ENCODE measurements around the gene PLVAP. TPM values are rescaled to one million over a fixed set of nuclear protein-coding genes. Genes with fewer than 3 reads are reported as not detected.

Gene PLVAP
- total RNA-seq, 2 experiments from 2014 or later, result not detected

DNA sequence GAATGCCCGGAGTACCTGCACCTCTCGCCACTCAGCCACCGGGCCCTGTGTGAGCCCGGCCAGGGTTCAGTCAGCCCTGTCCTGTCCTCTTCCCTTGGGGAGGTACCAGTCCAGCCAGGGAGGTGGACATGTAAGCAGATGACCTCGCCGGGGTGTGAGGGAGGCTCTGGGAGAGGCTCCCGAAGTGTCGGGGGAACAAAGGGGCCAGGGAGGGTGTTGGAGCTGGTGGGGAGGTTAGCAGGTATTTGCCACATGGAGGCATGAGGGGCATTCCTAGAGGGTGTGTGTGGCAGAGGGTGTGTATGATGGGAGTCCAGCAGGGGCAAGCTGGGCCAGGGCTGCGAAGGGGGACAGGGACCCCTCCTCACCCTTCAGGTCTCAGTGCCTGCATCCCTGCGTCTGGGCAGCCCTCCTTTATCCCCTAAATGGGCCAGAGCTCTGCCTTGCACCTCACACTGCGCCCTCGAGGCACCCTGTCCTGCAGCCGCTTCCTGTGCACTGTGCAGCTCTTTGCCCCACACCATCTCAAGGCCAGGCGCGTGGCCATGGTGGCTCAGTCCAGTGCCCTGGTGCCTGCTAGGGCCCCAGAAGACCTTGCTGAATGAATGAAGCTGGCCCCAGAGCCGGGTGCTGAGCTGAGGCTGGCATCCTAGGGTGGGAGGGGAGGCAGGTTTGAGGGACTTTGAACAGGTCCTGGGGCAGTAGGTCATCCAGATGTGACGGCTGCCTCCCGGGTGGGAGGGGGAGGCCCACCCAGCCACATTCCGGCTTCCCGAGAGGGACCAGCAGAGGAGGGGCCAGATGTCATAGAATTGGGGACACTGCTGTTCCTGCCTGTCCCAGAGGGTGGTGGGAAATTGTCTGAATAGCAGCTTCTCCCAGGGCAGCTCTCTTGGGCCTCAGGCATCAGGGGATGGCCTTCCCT lies 64.7 kb downstream of the PLVAP start:
- H3K27me3 Mint-ChIP-seq, result no peaks in the 10 kb centered on the region
- H3K27ac ChIP-seq (ENCODE audit: low read depth in 1 of 2, low read length in 2 of 2), result no peak overlapping the region
- no peak overlapping the region for H3K4me3 Mint-ChIP-seq
- intact Hi-C loops (cut with DNase I, micrococcal nuclease), result no loop called here
- no peaks in the 10 kb centered on the region for H3K9me3 Mint-ChIP-seq
- H3K27me3 ChIP-seq (ENCODE audit: control insufficient read depth in 1 of 2, insufficient read depth in 2 of 2, low read length in 2 of 2), result no peaks in the 10 kb centered on the region
- H3K4me1 ChIP-seq (ENCODE audit: insufficient read depth, low read length), result peaks cover 49% of the 10 kb centered on the region
- peaks cover 30% of the 10 kb centered on the region for H3K4me1 Mint-ChIP-seq (ENCODE audit: low read depth)
- peaks cover 50% of the 10 kb centered on the region for H3K36me3 Mint-ChIP-seq (ENCODE audit: low read depth)
- TF ChIP-seq, protein P1, sequence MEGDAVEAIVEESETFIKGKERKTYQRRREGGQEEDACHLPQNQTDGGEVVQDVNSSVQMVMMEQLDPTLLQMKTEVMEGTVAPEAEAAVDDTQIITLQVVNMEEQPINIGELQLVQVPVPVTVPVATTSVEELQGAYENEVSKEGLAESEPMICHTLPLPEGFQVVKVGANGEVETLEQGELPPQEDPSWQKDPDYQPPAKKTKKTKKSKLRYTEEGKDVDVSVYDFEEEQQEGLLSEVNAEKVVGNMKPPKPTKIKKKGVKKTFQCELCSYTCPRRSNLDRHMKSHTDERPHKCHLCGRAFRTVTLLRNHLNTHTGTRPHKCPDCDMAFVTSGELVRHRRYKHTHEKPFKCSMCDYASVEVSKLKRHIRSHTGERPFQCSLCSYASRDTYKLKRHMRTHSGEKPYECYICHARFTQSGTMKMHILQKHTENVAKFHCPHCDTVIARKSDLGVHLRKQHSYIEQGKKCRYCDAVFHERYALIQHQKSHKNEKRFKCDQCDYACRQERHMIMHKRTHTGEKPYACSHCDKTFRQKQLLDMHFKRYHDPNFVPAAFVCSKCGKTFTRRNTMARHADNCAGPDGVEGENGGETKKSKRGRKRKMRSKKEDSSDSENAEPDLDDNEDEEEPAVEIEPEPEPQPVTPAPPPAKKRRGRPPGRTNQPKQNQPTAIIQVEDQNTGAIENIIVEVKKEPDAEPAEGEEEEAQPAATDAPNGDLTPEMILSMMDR (IDR thresholded peaks at IDR 0.05), result no peak
- no peak overlapping the region for H3K27ac Mint-ChIP-seq
- H3K36me3 ChIP-seq (ENCODE audit: insufficient read depth, low read length), result peaks cover 38% of the 10 kb centered on the region
- ATAC-seq (ENCODE audit: poor library complexity) (no peak), DNase-seq (no peak)
- H3K9me3 ChIP-seq (ENCODE audit: control insufficient read depth in 1 of 2, insufficient read depth in 1 of 2, low read length in 2 of 2), result no peaks in the 10 kb centered on the region
- POLR2A ChIA-PET, result no interaction called here
- CTCF ChIA-PET, result no interaction called here
- no peak overlapping the region for H3K4me3 ChIP-seq (ENCODE audit: low read length)

DNA sequence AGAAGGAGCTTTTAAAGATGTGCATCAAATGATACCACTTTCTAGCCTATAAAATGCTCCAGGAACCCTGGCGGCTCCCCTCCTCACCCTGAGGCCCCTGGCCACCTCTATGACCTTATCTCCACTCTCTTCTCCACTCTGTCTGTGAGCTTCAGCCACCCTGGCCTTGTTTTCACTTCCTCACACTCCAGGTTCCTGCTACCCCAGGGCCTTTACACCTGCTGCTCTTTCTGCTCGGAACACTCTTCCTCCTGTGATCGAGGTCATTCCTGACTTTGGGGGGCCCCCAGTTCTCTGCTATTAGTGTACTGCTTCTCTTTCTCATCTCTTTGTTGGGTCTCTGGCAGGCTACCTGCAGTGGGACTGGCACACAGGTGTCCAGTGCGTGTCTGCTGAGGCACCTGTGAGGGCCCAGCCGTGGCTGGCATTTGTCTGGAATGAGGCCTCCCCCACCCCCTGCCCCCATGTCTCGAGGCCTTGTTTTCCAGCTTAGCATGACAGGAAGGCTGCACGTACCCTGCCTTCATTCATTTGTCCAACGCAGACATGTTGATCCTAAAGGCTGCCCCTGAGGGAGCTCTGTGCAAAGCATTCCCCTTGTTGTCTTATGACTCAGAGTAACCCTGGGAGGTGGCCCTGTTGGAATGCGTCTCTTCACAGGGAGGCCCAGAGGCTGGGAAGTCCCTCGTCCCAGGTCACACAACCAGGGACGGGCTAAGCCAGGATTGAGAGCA lies 65.5 kb downstream of the PLVAP start:
- H3K27ac ChIP-seq (ENCODE audit: low read depth in 1 of 2, low read length in 2 of 2), result no peak overlapping the region
- peaks cover 42% of the 10 kb centered on the region for H3K36me3 Mint-ChIP-seq (ENCODE audit: low read depth)
- no peak overlapping the region for H3K4me3 ChIP-seq (ENCODE audit: low read length)
- TF ChIP-seq, protein P1 (IDR thresholded peaks at IDR 0.05), result no peak
- CTCF ChIA-PET, result no interaction called here
- intact Hi-C loops (cut with DNase I, micrococcal nuclease), result no loop called here
- peaks cover 38% of the 10 kb centered on the region for H3K36me3 ChIP-seq (ENCODE audit: insufficient read depth, low read length)
- no peaks in the 10 kb centered on the region for H3K9me3 ChIP-seq (ENCODE audit: control insufficient read depth in 1 of 2, insufficient read depth in 1 of 2, low read length in 2 of 2)
- peaks cover 32% of the 10 kb centered on the region for H3K4me1 Mint-ChIP-seq (ENCODE audit: low read depth)
- POLR2A ChIA-PET, result interaction anchor here (0.6 kb wide), 1 partner anchor 200 kb away, joined by 3 read pairs; the partner anchor contains the start of gene PGLS
- H3K4me3 Mint-ChIP-seq, result peak overlapping the region; percentile 82
- H3K27me3 ChIP-seq (ENCODE audit: control insufficient read depth in 1 of 2, insufficient read depth in 2 of 2, low read length in 2 of 2), result no peaks in the 10 kb centered on the region
- ATAC-seq (ENCODE audit: poor library complexity) (no peak), DNase-seq (no peak)
- H3K27me3 Mint-ChIP-seq, result no peaks in the 10 kb centered on the region
- H3K27ac Mint-ChIP-seq, result peak overlapping the region; percentile 74
- peaks cover 46% of the 10 kb centered on the region for H3K4me1 ChIP-seq (ENCODE audit: insufficient read depth, low read length)
- no peaks in the 10 kb centered on the region for H3K9me3 Mint-ChIP-seq

DNA sequence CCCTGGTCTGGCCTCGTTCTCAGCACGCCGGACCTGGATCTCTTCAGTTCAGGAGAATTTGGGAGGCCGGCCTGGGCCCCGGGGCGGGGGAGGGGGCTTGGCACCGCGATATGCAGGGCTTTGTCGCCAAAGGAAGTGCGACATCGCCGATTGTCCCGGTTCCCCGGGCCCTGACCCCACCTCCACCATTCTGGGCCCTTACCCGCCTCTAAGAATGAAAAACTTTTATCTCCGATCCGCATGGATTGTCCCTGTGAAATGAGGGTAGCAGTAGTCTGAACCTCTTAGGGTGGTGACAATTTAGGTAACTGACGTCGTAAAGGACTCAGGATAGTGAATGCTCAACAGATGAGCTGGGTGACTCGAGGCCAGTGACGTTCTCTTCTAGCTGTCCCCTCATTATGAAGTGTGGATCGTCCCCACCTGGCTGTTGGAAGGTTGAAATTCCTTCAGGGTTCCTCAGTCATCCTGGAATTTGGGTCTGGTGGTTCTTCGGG lies 67.1 kb downstream of the PLVAP start:
- TF ChIP-seq, protein P1 (IDR thresholded peaks at IDR 0.05), result no peak
- peaks cover 29% of the 10 kb centered on the region for H3K36me3 ChIP-seq (ENCODE audit: insufficient read depth, low read length)
- peaks cover 46% of the 10 kb centered on the region for H3K4me1 Mint-ChIP-seq (ENCODE audit: low read depth)
- intact Hi-C loops (cut with DNase I, micrococcal nuclease), result loop anchor here (1.0 kb wide), 3 partner anchors 24 to 43 kb away; partner anchors contain the start of genes ANO8 (in 1 of the 2), BABAM1 (in 1 of the 2) and GTPBP3 (in 1 of the 2)
- H3K27me3 Mint-ChIP-seq, result no peaks in the 10 kb centered on the region
- H3K4me3 Mint-ChIP-seq, result peak overlapping the region; percentile 93
- H3K4me3 ChIP-seq (ENCODE audit: low read length), result peak overlapping the region; percentile 99
- H3K27me3 ChIP-seq (ENCODE audit: control insufficient read depth in 1 of 2, insufficient read depth in 2 of 2, low read length in 2 of 2), result no peaks in the 10 kb centered on the region
- CTCF ChIA-PET, result interaction anchor here (0.7 to 0.8 kb wide), 2 partner anchors 17 to 628 kb away, joined by 3 to 6 read pairs; no protein-coding TSS in a partner anchor
- H3K4me1 ChIP-seq (ENCODE audit: insufficient read depth, low read length), result peaks cover 60% of the 10 kb centered on the region
- POLR2A ChIA-PET, result interaction anchor here (0.5 to 2.3 kb wide), 11 partner anchors 17 to 296 kb away, joined by 3 to 31 read pairs (median 9); partner anchors contain the start of genes ANO8, BABAM1, BST2 and MVB12A
- peak overlapping the region; percentile 89 for H3K27ac Mint-ChIP-seq
- H3K9me3 Mint-ChIP-seq, result no peaks in the 10 kb centered on the region
- no peak for DNase-seq
- H3K36me3 Mint-ChIP-seq (ENCODE audit: low read depth), result peaks cover 30% of the 10 kb centered on the region
- H3K27ac ChIP-seq (ENCODE audit: low read depth in 1 of 2, low read length in 2 of 2), result peak overlapping the region; percentile 78 to 81
- ATAC-seq (ENCODE audit: poor library complexity), result no peak
- no peaks in the 10 kb centered on the region for H3K9me3 ChIP-seq (ENCODE audit: control insufficient read depth in 1 of 2, insufficient read depth in 1 of 2, low read length in 2 of 2)
